SK-N-SH (cell line): ENCODE measurements around the gene ABHD17C. TPM values are rescaled to one million over a fixed set of nuclear protein-coding genes. Genes with fewer than 3 reads are reported as not detected.

Experiments
- CTCF ChIA-PET: fragments of 300-600, 350-600 bp; formaldehyde crosslinking; extraction: SDS; loops from one replicate; lab custom pipeline; 2021; lab: Yijun Ruan, JAX
- POLR2A ChIA-PET: fragments of 350-600 bp; sonication (Branson Sonifier 250); formaldehyde crosslinking; extraction: SDS; loops from one replicate; lab custom pipeline; 2020; ENCODE audit warnings: antibody characterized with exemption, inconsistent platforms; lab: Yijun Ruan, JAX
- DNase-seq: peaks from one replicate; pipeline ENCODE4 v3.0.0; 2012
- H2AFZ ChIP-seq: fragments of 200-600 bp; sonication (generic); 2 replicates; pipeline ENCODE4 v1.8.1; 2016; ENCODE audit warnings: antibody characterized with exemption, mild to moderate bottlenecking, low read depth
- H3F3A ChIP-seq: fragments of 200-600 bp; sonication (generic); replicated peaks from 2 replicates; pipeline ENCODE3; 2016; ENCODE audit warnings: antibody characterized with exemption, mild to moderate bottlenecking; ENCODE audit not compliant: insufficient read depth
- H3K27ac ChIP-seq, 2 experiments: fragments of 200-500 bp in 1 of 2; fragments of 200-600 bp in 1 of 2; sonication (Bioruptor generic) in 1 of 2; sonication (generic), shearing (Covaris generic) in 1 of 2; 2 replicates each; pipeline versions ENCODE4 v1.5.1 to v1.6.1; 2014 to 2016; ENCODE audit warnings: low read depth in 2 of 2, inconsistent platforms in 1 of 2, low read length in 1 of 2, mild to moderate bottlenecking in 1 of 2, mixed read lengths in 1 of 2
- H3K27me3 ChIP-seq: fragments of 200-600 bp; sonication (generic), shearing (Covaris generic); 2 replicates; pipeline ENCODE4 v1.6.1; 2016; ENCODE audit warnings: mixed run types; ENCODE audit not compliant: insufficient read depth
- H3K36me3 ChIP-seq, 2 experiments: fragments of 200-500 bp in 1 of 2; fragments of 200-600 bp in 1 of 2; sonication (Bioruptor generic) in 1 of 2; sonication (generic) in 1 of 2; replicated peaks in 1 of 2; 2 replicates each; pipeline versions ENCODE3 to v1.5.1; 2014 to 2016; ENCODE audit warnings: low read length in 1 of 2, mild to moderate bottlenecking in 1 of 2; ENCODE audit not compliant: insufficient read depth in 2 of 2, control insufficient read depth in 1 of 2
- H3K4me1 ChIP-seq, 2 experiments: fragments of 200-500 bp in 1 of 2; fragments of 200-600 bp in 1 of 2; sonication (Bioruptor generic) in 1 of 2; sonication (generic), shearing (Covaris generic) in 1 of 2; 2 replicates each; pipeline versions ENCODE4 v1.5.1 to v1.6.1; 2014 to 2016; ENCODE audit warnings: low read depth in 1 of 2, low read length in 1 of 2, mixed run types in 1 of 2; ENCODE audit not compliant: insufficient read depth in 2 of 2, control insufficient read depth in 1 of 2
- H3K4me2 ChIP-seq: fragments of 200-600 bp; sonication (generic), shearing (Covaris generic); 2 replicates; pipeline ENCODE4 v1.6.1; 2017; ENCODE audit warnings: mixed run types
- H3K4me3 ChIP-seq, 2 experiments: fragments of 200-500 bp in 1 of 2; fragments of 200-600 bp in 1 of 2; sonication (Bioruptor generic) in 1 of 2; sonication (generic), shearing (Covaris generic) in 1 of 2; 2 replicates each; pipeline versions ENCODE4 v1.5.1 to v1.8.1; 2014 to 2016; ENCODE audit warnings: low read depth in 2 of 2, inconsistent platforms in 1 of 2, low read length in 1 of 2, mild to moderate bottlenecking in 1 of 2, mixed read lengths in 1 of 2, moderate library complexity in 1 of 2
- H3K79me2 ChIP-seq: fragments of 200-600 bp; sonication (generic); 2 replicates; pipeline ENCODE4 v1.8.1; 2017; ENCODE audit warnings: mild to moderate bottlenecking; ENCODE audit not compliant: insufficient read depth
- H3K9ac ChIP-seq: fragments of 200-600 bp; sonication (generic); 2 replicates; pipeline ENCODE4 v1.6.1; 2017; ENCODE audit warnings: mixed run types
- H3K9me2 ChIP-seq: fragments of 200-600 bp; sonication (generic); 2 replicates; pipeline ENCODE4 v1.6.1; 2017; ENCODE audit warnings: mixed run types
- H3K9me3 ChIP-seq: fragments of 200-600 bp; sonication (generic); 2 replicates; pipeline ENCODE4 v1.6.1; 2017; ENCODE audit warnings: mixed run types, mild to moderate bottlenecking, moderate library complexity
- H4K20me1 ChIP-seq: fragments of 200-600 bp; sonication (generic); 2 replicates; pipeline ENCODE4 v1.6.1; 2017; ENCODE audit warnings: mild to moderate bottlenecking, mixed run types; ENCODE audit not compliant: insufficient read depth
- CHD2 ChIP-seq: fragments of 150-350 bp; IDR thresholded peaks from 2 replicates; pipeline ENCODE4 v1.6.1; 2018; ENCODE audit warnings: low read length; ENCODE audit not compliant: partially characterized antibody
- ELF1 ChIP-seq: IDR thresholded peaks from 2 replicates; pipeline ENCODE4 v1.4.0; 2012
- EP300 ChIP-seq, 2 experiments: IDR thresholded peaks; 2 replicates each; pipeline versions ENCODE4 v1.4.0 to v1.6.1; 2012; ENCODE audit warnings: borderline replicate concordance in 1 of 2, low read depth in 1 of 2, low read length in 1 of 2
- FOXJ3 ChIP-seq: sonication (generic); formaldehyde crosslinking; IDR thresholded peaks from 2 replicates; pipeline ENCODE4 v1.5.1; 2020; ENCODE audit warnings: mild to moderate bottlenecking, missing genetic modification reagents
- GABPA ChIP-seq: IDR thresholded peaks from 2 replicates; pipeline ENCODE4 v1.4.0; 2012; ENCODE audit warnings: low read depth, mild to moderate bottlenecking
- GATA2 ChIP-seq: sonication (generic); formaldehyde crosslinking; IDR thresholded peaks from 2 replicates; pipeline ENCODE4 v1.5.0; 2020; ENCODE audit warnings: mild to moderate bottlenecking, missing genetic modification reagents
- MEF2A ChIP-seq: IDR thresholded peaks from 2 replicates; pipeline ENCODE4 v1.4.0; 2012; ENCODE audit warnings: low read depth, borderline replicate concordance
- MXI1 ChIP-seq: IDR thresholded peaks from 2 replicates; pipeline ENCODE4 v1.6.1; 2012; ENCODE audit warnings: mild to moderate bottlenecking, low read depth, low read length, improper control_type of control experiment
- POLR2AphosphoS5 ChIP-seq: IDR thresholded peaks from 2 replicates; pipeline ENCODE4 v1.6.1; 2012; ENCODE audit warnings: low read depth, low read length
- RAD21 ChIP-seq: IDR thresholded peaks from 2 replicates; pipeline ENCODE4 v1.6.1; 2012; ENCODE audit warnings: mild to moderate bottlenecking, low read length
- RCOR1 ChIP-seq: fragments of 150-350 bp; IDR thresholded peaks from 2 replicates; pipeline ENCODE4 v1.6.1; 2017; ENCODE audit warnings: antibody characterized with exemption, low read length
- RFX5 ChIP-seq: IDR thresholded peaks from 2 replicates; pipeline ENCODE4 v1.6.1; 2012; ENCODE audit warnings: mild to moderate bottlenecking, improper control_type of control experiment, low read length
- SIN3A ChIP-seq: IDR thresholded peaks from 2 replicates; pipeline ENCODE4 v1.6.1; 2012; ENCODE audit warnings: low read depth, mild to moderate bottlenecking, low read length, moderate library complexity, borderline replicate concordance
- SMC3 ChIP-seq: IDR thresholded peaks from 2 replicates; pipeline ENCODE4 v1.6.1; 2012; ENCODE audit warnings: low read depth, low read length, improper control_type of control experiment
- YY1 ChIP-seq: IDR thresholded peaks from 2 replicates; pipeline ENCODE4 v1.4.0; 2012; ENCODE audit warnings: low read depth, mild to moderate bottlenecking
- WGBS: methylation state at CpG from one replicate; pipeline ENCODE4 v1.1.6; 2017; ENCODE audit warnings: low lambda C conversion rate; 5-methylcytosine and 5-hydroxymethylcytosine counted together
- polyA plus RNA-seq, 3 experiments: library from polyadenylated mRNA; depleted of rRNA; stranded (reverse); fragments of >200 nt; gene quantifications; 2 replicates each; pipeline ENCODE4 v1.2.3, GENCODE V29; 2012
- TF ChIP-seq, protein P1 (sequence below): fragments of 150-350 bp; IDR thresholded peaks from 2 replicates; pipeline ENCODE4 v1.6.1; 2017; ENCODE audit warnings: antibody characterized with exemption, low read length, low read depth, borderline replicate concordance
- TF ChIP-seq, protein P2 (sequence below): IDR thresholded peaks from 2 replicates; pipeline ENCODE4; 2012
- TF ChIP-seq, protein P3 (sequence below): IDR thresholded peaks from 2 replicates; pipeline ENCODE4 v1.4.0; 2012; ENCODE audit warnings: low read depth, borderline replicate concordance
- TF ChIP-seq, protein P4 (sequence below): fragments of 150-350 bp; IDR thresholded peaks from 2 replicates; pipeline ENCODE4 v1.6.1; 2016; ENCODE audit warnings: mild to moderate bottlenecking, low read depth, low read length
- TF ChIP-seq, protein P5 (sequence below): fragments of 200-600 bp; sonication (generic); IDR thresholded peaks from 2 replicates; pipeline ENCODE4 v1.6.1; 2017; ENCODE audit warnings: antibody characterized with exemption, mild to moderate bottlenecking, moderate library complexity

ABHD17C gene
- polyA plus RNA-seq, 1 of the 3 experiments (the other 2 are of a cell fraction): 11.7 TPM

DNA sequence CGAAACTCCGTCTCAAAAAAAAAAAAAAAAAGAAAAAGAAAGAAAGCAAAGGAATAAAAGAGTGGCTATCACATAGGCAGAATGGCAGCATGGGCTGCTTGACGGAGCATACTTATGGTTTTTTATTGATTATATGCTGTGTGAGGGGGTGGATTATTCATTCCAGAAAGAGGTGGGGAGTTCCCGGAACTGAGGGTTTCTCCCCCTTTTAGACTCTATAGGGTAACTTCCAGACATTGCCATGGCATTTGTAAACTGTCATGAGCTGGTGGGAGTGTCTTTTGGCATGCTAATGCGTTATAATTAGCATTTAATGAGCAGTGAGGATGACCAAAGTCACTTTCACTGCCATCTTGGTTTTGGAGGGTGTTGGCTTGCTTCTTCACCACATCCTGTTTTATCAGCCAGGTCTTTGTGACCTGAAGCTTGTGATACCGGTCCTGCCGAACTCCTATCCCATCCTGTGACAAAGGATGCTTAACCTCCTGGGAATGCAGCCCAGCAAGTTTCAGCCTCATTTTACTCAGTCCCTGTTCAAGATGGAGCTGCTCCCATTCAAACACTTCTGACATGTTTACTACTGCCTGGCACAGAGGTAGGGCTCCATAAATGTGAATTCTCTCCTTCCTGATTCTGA is 15.8 kb upstream of the ABHD17C start:
- no peak overlapping the region for H3K9ac ChIP-seq
- no peak overlapping the region for H2AFZ ChIP-seq
- 83% methylated on average over 7 of the region's 7 CpGs for WGBS
- H3K79me2 ChIP-seq: no peaks in the 10 kb centered on the region
- H3K9me3 ChIP-seq: no peaks in the 10 kb centered on the region
- H3K36me3 ChIP-seq: no peaks in the 10 kb centered on the region
- no peak for DNase-seq
- no peaks in the 10 kb centered on the region; a peak in 1 of 4 replicates for H3K4me1 ChIP-seq
- H3K4me2 ChIP-seq: no peak overlapping the region
- TF ChIP-seq FOXJ3 (no peak), RCOR1 (no peak), CHD2 (no peak), GABPA (no peak), EP300 (IDR thresholded peaks at IDR 0.05; ENCODE audit: borderline replicate concordance in 1 of 2, low read depth in 1 of 2, low read length in 1 of 2) (no peak), SIN3A (no peak), GATA2 (no peak), POLR2AphosphoS5 (no peak), SMC3 (no peak), ELF1 (no peak), YY1 (no peak), RAD21 (no peak), RFX5 (no peak), MEF2A (no peak), MXI1 (no peak)
- TF ChIP-seq, protein P1, sequence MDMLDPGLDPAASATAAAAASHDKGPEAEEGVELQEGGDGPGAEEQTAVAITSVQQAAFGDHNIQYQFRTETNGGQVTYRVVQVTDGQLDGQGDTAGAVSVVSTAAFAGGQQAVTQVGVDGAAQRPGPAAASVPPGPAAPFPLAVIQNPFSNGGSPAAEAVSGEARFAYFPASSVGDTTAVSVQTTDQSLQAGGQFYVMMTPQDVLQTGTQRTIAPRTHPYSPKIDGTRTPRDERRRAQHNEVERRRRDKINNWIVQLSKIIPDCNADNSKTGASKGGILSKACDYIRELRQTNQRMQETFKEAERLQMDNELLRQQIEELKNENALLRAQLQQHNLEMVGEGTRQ: no peak
- TF ChIP-seq, protein P2, sequence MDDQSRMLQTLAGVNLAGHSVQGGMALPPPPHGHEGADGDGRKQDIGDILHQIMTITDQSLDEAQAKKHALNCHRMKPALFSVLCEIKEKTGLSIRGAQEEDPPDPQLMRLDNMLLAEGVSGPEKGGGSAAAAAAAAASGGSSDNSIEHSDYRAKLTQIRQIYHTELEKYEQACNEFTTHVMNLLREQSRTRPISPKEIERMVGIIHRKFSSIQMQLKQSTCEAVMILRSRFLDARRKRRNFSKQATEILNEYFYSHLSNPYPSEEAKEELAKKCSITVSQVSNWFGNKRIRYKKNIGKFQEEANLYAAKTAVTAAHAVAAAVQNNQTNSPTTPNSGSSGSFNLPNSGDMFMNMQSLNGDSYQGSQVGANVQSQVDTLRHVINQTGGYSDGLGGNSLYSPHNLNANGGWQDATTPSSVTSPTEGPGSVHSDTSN: no peak
- TF ChIP-seq, protein P3, sequence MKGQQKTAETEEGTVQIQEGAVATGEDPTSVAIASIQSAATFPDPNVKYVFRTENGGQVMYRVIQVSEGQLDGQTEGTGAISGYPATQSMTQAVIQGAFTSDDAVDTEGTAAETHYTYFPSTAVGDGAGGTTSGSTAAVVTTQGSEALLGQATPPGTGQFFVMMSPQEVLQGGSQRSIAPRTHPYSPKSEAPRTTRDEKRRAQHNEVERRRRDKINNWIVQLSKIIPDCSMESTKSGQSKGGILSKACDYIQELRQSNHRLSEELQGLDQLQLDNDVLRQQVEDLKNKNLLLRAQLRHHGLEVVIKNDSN: no peak
- TF ChIP-seq, protein P4, sequence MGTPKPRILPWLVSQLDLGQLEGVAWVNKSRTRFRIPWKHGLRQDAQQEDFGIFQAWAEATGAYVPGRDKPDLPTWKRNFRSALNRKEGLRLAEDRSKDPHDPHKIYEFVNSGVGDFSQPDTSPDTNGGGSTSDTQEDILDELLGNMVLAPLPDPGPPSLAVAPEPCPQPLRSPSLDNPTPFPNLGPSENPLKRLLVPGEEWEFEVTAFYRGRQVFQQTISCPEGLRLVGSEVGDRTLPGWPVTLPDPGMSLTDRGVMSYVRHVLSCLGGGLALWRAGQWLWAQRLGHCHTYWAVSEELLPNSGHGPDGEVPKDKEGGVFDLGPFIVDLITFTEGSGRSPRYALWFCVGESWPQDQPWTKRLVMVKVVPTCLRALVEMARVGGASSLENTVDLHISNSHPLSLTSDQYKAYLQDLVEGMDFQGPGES: no peak
- TF ChIP-seq, protein P5, sequence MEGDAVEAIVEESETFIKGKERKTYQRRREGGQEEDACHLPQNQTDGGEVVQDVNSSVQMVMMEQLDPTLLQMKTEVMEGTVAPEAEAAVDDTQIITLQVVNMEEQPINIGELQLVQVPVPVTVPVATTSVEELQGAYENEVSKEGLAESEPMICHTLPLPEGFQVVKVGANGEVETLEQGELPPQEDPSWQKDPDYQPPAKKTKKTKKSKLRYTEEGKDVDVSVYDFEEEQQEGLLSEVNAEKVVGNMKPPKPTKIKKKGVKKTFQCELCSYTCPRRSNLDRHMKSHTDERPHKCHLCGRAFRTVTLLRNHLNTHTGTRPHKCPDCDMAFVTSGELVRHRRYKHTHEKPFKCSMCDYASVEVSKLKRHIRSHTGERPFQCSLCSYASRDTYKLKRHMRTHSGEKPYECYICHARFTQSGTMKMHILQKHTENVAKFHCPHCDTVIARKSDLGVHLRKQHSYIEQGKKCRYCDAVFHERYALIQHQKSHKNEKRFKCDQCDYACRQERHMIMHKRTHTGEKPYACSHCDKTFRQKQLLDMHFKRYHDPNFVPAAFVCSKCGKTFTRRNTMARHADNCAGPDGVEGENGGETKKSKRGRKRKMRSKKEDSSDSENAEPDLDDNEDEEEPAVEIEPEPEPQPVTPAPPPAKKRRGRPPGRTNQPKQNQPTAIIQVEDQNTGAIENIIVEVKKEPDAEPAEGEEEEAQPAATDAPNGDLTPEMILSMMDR: no peak
- TF ChIP-seq, all 33 proteins: peak for 0
- no peaks in the 10 kb centered on the region for H4K20me1 ChIP-seq
- no peaks in the 10 kb centered on the region for H3F3A ChIP-seq
- H3K27ac ChIP-seq: no peak overlapping the region
- no peaks in the 10 kb centered on the region for H3K9me2 ChIP-seq
- no peak overlapping the region for H3K4me3 ChIP-seq
- POLR2A ChIA-PET: no interaction called here
- CTCF ChIA-PET: interaction anchor here (1.2 kb wide), 1 partner anchor 100 kb away, joined by 3 read pairs; the partner anchor contains the start of gene CEMIP
- no peaks in the 10 kb centered on the region for H3K27me3 ChIP-seq
